GM20431 (cell line): ENCODE data around the gene CACYBP.

ENCODE experiments used
- in situ Hi-C: fragments of 300-500 bp; cut with MseI, MboI; formaldehyde crosslinking; loops from one replicate; pipeline ENCODE4 v1.15.0; 2020; ENCODE audit warnings: low sequenced_read_pairs; ENCODE audit not compliant: unreplicated experiment

CACYBP gene

DNA sequence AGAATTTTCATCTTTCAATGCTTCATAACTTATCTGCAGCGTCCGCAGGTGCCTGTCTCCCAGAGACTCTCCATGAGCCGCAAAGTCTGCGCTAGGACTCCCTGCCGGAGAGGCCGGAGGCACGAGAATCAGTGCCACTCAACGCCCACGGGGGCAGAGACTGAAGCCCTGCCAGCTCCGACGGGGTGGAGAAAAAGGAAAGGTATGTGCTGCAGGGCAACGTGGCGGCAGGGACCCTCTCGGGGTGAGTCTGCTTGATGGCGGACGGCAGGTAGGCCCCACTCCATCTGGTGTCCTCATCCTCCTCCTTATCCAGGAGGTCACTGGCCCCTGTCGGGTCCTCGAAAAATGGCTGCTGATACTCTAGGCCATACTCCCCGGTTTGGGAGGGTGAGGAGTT is 45.4 kb downstream of the CACYBP start:
- in situ Hi-C loops = loop anchor here (25.0 kb wide), 1 partner anchor 267 kb away; no protein-coding TSS in a partner anchor

DNA sequence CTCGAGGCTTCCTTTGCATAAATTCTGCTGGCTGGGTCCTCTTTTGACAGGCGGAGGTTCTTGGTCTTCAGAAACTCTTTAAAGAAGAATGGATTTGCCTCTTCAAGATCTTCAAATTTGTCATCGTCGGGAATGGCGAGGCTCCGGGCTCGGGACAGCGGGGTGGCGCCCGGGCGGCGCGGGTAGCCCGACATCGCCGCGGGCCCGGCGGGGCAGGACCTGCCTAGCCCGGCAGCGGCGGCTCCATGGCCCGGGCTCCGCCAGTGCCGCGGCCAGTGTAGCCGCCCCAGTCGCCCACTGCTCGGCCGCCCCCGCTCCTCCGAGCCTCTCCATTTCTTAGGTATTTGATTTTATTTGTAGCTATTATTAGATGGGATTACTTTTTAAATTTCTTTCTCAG is 45.8 kb downstream of the CACYBP start:
- in situ Hi-C loops = loop anchor here (25.0 kb wide), 1 partner anchor 267 kb away; no protein-coding TSS in a partner anchor

DNA sequence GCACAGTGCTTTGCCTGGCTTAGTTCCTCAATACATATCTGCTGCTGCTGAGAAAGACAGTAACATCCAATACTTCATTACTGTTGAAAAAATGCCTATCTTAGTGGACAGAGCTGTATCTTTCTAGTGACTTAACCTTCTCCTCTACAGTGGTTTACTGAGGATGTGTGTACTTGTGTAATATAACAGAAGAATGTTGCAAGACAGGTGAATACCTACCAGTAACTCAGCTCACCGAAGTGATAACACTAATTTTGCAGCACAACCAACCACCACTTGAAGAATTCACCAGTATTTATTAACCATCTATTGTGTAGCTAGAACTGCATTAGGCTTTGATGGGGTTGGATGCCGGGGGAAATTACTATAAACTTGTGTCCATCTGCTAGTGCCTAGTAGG is 51.2 kb downstream of the CACYBP start:
- in situ Hi-C loops = no loop called here

DNA sequence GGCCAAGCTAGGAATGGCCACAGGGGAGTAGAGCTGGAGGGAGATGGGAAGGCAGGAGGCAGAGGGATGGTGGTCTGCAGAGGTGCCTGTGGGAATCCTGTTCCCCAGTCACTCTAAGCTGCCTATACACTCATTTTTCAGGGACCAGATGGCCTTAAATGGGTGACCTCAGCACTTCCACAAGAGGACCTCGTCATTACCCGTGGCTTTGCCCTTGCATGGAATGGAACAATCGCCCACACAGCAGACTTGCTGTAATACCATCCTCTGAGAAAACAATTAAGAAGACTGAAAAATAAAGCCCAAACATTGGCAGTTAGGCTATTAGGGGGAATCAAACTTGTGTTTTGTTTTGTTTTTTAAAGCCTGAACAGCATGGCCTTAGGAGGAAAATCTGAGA is 55.0 kb downstream of the CACYBP start:
- in situ Hi-C loops = no loop called here
